Stimulated activated CD8-positive, alpha-beta memory T cell treated with anti-CD3 and anti-CD28 coated beads, Interleukin-15, amount 100 ng/mL, for 24 hours (primary cell): ENCODE results near the gene NDUFA12.

Experiments used
- DNase-seq: peaks from one replicate; pipeline ENCODE4 v3.0.0-alpha.2; 2020; ENCODE audit warnings: low read depth

Gene NDUFA12

DNA sequence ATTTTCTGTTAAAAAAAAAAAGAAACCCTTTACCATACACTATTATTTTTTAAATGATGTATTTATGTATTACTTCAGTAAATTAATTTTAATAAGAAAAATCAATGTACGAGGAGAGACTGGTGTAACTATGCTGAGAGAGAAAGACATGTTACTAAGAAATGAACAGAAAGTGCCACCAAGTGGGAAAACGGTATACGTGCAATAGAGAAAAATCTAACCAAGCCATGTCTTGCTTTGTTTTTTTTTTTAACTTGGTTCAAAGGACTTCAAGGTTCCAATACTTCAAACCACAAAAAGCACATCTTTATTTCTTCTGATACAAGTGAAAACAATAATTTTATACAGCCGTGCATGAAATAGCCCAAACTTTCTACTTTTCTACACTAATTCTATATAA lies 22.9 kb downstream of the NDUFA12 start:
- no peak for DNase-seq

DNA sequence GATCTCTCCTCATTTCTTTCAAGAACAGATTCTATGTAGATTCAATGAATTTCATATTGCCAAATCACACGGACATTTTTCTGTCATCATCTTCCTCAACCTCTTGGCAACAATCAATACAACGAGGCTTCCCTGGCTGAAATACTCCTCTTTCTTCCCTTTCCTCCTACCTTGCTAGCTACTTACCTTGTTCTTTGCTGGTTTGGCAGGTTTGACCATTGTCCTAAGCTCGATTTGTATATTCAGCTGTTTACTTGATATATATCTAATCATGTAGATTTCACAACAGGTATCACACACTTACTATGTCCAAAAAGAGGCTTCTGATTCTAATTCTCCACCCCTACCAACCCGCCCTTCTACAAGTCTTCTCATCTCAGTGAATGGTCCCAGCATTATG lies 23.6 kb downstream of the NDUFA12 start:
- no peak for DNase-seq

GRCh38 chr12:94977766-94978468 lies 25.6 kb downstream of the NDUFA12 start:
- no peak for DNase-seq

DNA sequence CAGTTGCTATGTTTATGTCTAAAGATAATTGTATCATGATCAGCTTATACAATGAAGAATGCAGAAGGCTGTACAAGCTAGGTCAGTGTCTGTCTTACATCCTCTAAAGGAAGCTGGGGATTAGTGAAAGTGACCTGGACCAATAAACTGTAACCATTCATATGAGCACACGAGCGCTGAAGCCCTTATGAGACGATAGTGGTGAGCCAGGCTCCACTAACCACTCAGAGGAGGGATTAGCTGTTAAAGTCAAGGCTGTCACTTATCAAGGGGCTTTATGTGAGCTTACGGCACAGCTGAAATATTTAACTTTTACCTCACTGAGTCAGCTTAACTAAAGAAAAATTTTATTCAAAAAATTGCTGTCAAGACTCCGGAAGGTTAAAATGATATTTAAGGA lies 30.3 kb downstream of the NDUFA12 start:
- no peak for DNase-seq

GRCh38 chr12:94972795-94973194 lies 30.7 kb downstream of the NDUFA12 start:
- no peak for DNase-seq

GRCh38 chr12:94971923-94972322 lies 31.6 kb downstream of the NDUFA12 start:
- no peak for DNase-seq

GRCh38 chr12:94970560-94970959 lies 32.9 kb downstream of the NDUFA12 start:
- no peak for DNase-seq

- no peak for DNase-seq
Measured at GRCh38 chr12:94969424-94969823, 34.1 kb downstream of the NDUFA12 start.

- no peak for DNase-seq
Measured at GRCh38 chr12:94965982-94966630, 37.4 kb downstream of the NDUFA12 start.

DNA sequence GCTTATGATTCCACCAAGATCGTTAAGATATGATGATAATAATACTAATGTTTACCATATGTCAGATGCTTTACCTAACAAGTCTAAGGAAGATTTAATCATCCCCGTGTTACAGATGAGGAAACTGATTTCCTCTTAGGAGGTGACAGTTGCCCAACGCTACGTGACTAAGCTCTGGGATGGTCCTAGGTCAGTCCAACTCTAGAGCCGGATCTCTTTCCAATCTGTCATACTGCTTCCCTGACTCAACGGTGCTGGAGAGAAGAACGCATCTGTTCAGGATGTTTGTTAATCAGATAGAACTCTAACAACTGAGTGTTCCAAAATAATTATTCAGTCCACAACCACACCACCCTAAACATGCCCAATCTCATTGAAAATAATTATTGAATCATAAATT lies 39.8 kb downstream of the NDUFA12 start:
- no peak for DNase-seq

GRCh38 chr12:94962670-94963069 lies 40.8 kb downstream of the NDUFA12 start:
- no peak for DNase-seq

GRCh38 chr12:94961911-94962310 lies 41.6 kb downstream of the NDUFA12 start:
- DNase-seq = no peak

- DNase-seq = no peak
Measured at GRCh38 chr12:94961256-94961824, 42.2 kb downstream of the NDUFA12 start.

DNA sequence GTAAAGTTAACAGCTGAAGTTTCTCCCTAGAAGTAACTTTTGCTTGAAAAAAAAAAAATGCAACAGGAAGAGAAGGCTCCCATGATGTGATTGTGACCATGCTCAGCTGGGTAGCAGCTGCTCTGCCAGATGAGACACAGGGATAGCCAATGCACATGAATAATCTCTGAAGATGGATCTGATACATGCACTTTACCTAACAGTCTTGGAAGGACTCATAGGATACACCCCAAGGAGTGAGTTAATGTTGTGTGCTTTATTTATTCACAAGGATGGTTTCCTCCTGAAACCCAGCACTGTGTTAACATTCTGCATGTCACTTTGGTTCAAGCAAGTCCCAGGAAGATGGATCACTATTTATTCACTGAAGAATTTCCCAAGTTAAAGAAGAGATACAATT lies 46.5 kb downstream of the NDUFA12 start:
- DNase-seq = no peak

- no peak for DNase-seq
Measured at GRCh38 chr12:94954948-94955592, 48.4 kb downstream of the NDUFA12 start.

GRCh38 chr12:94954029-94954685 lies 49.3 kb downstream of the NDUFA12 start:
- no peak for DNase-seq

GRCh38 chr12:94952325-94952724 lies 51.2 kb downstream of the NDUFA12 start:
- DNase-seq = no peak

DNA sequence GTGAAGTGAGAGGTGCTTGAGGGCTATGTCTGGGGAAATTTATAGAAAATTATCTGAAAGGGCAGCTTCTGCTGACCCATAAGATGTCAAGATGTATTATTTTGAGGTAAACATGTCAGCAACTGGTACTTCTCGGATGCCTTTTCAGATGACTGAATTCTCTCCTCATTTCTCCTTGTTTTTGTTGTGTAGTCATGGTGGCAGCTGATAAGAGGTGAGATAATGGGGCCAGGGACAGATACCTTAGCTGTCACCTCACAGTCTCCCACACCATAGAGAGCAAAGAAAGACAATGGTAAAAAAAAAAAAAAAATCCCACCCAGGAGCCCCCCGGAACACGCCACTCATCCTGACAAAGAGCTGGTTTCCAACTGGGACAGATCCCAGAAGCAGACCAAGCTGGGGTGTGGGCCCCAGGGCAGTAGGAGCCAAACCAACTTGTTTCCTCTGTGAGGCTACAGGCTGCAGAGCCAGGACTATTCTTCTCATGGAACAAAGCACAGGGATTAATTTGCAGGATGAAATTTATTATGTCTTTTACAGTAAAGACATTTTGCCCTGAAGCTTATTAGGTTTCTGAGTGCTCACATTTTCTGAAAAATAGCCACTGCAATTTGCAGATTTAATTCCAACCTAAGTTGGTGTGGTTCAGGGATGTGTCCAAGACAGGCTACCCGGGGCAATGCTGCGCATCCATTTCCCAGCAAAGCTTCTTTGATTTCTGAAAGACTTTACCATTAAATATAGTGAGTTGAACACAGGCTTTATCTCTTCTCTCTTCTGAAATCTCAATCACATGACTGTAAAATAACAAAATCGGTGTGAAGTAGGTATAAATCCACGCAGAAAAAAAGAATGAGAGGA lies 52.2 kb downstream of the NDUFA12 start:
- no peak for DNase-seq

DNA sequence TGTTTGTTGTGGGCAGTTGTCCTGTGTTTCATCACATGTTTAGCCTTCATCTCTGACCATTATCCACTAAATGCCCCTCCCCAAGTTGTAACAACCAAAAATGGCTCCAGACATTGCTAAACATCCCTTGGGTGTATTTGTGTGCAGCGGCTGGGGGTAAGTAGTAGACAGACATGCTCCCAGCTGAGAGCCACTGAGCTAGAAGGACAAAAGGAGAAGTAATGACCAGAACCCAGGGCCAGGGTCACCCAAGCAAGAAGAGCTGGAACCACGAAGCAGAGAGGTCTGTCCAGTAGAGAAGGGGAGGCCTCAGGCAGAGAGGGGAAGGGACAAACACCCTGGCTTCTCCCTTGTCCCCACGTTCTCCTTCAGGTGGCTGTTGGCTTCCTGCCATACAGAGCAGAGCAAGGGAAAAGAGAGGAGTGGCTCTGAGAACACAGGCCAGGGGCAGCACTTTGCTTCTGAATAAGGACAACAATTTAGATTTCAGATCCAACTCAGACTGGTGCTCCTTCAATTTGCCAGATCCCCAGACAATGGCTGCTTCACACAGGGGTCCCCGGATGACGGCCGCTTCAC lies 55.2 kb downstream of the NDUFA12 start:
- DNase-seq = no peak

DNA sequence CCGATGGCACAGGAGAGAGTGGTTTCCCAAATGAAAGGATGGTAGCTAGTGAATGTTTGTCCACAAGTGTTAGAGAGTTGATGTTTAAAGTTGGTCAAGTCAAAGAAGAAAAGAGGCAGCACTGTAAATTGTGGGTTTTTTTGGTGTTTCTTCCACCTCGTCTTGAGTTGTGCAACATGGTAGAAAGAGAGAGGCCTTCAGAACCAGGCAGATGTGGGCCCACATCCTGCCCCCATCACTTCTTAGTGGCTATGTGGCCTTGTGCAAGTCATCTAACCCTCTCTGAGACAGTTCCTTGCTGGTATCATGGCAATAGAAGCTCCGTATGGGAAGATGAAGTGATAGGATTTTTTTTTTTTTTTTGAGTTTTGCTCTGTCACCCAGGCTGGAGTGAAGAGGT lies 60.8 kb downstream of the NDUFA12 start:
- no peak for DNase-seq

- no peak for DNase-seq
Measured at GRCh38 chr12:94941440-94941862, 62.0 kb downstream of the NDUFA12 start.
